AG09319 (cell line): ENCODE measurements around the gene PLA2G2C.

ENCODE experiments used
- DNase-seq: peaks from one replicate; pipeline ENCODE4 v3.0.0-alpha.2; 2010; ENCODE audit warnings: low read depth; ENCODE audit errors: extremely low read depth
- CTCF ChIP-seq: IDR thresholded peaks from 2 replicates; pipeline ENCODE4 v1.5.1; 2011; ENCODE audit warnings: low read depth, mild to moderate bottlenecking, inconsistent platforms, low read length, moderate library complexity

PLA2G2C gene

GRCh38 chr1:20126041-20126805, 60.1 kb downstream of the PLA2G2C start:
- no peak for TF ChIP-seq CTCF
- DNase-seq, result no peak

- DNase-seq, result no peak
- no peak for TF ChIP-seq CTCF
Measured at GRCh38 chr1:20125100-20125499, 61.2 kb downstream of the PLA2G2C start.

- DNase-seq, result peak; percentile 4
- TF ChIP-seq CTCF, result no peak
Measured at GRCh38 chr1:20124456-20125057, 61.8 kb downstream of the PLA2G2C start.

- DNase-seq, result no peak
- no peak for TF ChIP-seq CTCF
Measured at GRCh38 chr1:20123722-20124455, 62.4 kb downstream of the PLA2G2C start.

GRCh38 chr1:20120796-20121195, 65.5 kb downstream of the PLA2G2C start:
- TF ChIP-seq CTCF, result no peak
- no peak for DNase-seq

GRCh38 chr1:20119347-20119746, 67.0 kb downstream of the PLA2G2C start, which contains the start of gene PLA2G2D:
Gene PLA2G2D, minus strand, starts transcription at chr1:20119536. Its CDS starts 38 bp downstream, at chr1:20119498.
- TF ChIP-seq CTCF, result no peak
- no peak for DNase-seq

- TF ChIP-seq CTCF, result no peak
- no peak for DNase-seq
Measured at GRCh38 chr1:20117236-20117635, 69.1 kb downstream of the PLA2G2C start.
